IMR-90 (cell line): ENCODE data around the gene CPA4.

ENCODE experiments used
- BHLHE40 ChIP-seq: fragments of 150-350 bp; IDR thresholded peaks from 2 replicates; pipeline ENCODE4 v1.6.1; 2016; ENCODE audit warnings: mild to moderate bottlenecking, low read depth, low read length
- CEBPB ChIP-seq: IDR thresholded peaks from 2 replicates; pipeline ENCODE4 v1.6.1; 2012; ENCODE audit warnings: low read depth, low read length, improper control_type of control experiment
- POLR2A ChIP-seq: IDR thresholded peaks from 2 replicates; pipeline ENCODE4 v1.6.1; 2012; ENCODE audit warnings: mild to moderate bottlenecking, low read depth, low read length
- RAD21 ChIP-seq: IDR thresholded peaks from 2 replicates; pipeline ENCODE4 v1.6.1; 2012; ENCODE audit warnings: low read length, improper control_type of control experiment
- RCOR1 ChIP-seq: IDR thresholded peaks from 2 replicates; pipeline ENCODE4 v1.6.1; 2012; ENCODE audit warnings: mild to moderate bottlenecking, low read length, improper control_type of control experiment; ENCODE audit not compliant: insufficient replicate concordance
- TF ChIP-seq, protein P1 (sequence below): conservative IDR thresholded peaks from 2 replicates; pipeline ENCODE4 v1.5.1; 2012; ENCODE audit warnings: mild to moderate bottlenecking, low read depth, low read length, improper control_type of control experiment

DNA sequence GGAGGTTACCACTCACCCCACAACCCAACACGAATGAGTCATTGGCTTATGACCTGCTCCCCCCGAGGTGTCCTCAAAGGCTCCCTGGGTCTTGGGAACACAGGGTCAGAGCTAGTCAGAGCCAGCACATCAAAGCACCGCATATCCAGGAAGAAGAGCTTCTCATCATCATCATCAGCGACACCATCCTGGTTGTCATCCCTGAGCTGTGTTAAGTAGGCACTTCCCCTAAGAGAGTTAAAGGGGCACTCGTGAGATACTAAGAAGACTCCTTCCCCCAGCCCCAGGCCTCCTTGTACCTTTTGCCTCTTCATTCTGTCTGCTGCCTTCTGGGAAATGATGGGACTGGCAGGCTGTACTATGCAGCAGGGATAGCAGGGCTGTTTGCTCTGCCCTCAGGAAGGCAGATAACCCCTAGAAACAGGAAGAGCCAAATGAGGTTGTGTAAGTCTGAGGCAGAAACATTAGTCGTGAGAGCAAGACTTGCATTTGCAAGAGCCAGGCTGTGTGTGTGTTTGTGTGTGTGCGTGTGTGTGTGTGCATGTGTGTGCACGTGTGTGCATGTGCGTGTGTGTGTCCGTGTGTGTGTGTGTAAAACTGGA lies 76.2 kb downstream of the CPA4 start:
- TF ChIP-seq BHLHE40 = peak; percentile 55
- TF ChIP-seq, protein P1, sequence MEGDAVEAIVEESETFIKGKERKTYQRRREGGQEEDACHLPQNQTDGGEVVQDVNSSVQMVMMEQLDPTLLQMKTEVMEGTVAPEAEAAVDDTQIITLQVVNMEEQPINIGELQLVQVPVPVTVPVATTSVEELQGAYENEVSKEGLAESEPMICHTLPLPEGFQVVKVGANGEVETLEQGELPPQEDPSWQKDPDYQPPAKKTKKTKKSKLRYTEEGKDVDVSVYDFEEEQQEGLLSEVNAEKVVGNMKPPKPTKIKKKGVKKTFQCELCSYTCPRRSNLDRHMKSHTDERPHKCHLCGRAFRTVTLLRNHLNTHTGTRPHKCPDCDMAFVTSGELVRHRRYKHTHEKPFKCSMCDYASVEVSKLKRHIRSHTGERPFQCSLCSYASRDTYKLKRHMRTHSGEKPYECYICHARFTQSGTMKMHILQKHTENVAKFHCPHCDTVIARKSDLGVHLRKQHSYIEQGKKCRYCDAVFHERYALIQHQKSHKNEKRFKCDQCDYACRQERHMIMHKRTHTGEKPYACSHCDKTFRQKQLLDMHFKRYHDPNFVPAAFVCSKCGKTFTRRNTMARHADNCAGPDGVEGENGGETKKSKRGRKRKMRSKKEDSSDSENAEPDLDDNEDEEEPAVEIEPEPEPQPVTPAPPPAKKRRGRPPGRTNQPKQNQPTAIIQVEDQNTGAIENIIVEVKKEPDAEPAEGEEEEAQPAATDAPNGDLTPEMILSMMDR = no peak
- TF ChIP-seq RCOR1 = no peak
- TF ChIP-seq RAD21 = no peak
- TF ChIP-seq CEBPB = peak; percentile 74
- no peak for TF ChIP-seq POLR2A
